ENCODE data around the gene ZIC4. TPM values are rescaled to one million over a fixed set of nuclear protein-coding genes. Genes with fewer than 3 reads are reported as not detected.

Gene ZIC4
- total RNA-seq, 4 donors from 2014 or later, result 0.19 to 0.47 (median 0.39) TPM; not detected in 1

DNA sequence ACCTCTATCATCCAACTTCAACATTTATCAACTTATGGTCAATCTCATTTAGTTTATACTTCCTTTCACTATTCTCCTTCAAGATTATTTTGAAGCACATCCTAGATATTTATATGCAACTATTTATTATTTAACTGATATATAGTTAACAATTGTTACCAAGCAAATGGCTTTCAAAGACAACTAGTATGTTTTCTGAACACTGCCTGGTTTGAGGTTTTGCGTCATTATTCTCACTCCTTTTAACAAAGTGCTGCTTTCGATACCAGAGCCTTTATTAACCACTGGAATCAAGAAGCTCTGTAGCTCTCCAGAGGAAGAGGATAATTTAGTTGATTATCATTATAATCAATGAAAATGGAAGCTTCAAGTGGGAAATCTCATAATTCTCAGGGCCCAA, 22.4 kb upstream of the ZIC4 start:
- ATAC-seq, result no peak
- no peaks in the 10 kb centered on the region for H3K9me3 ChIP-seq
- DNase-seq, result no peak
- H3K36me3 ChIP-seq, result no peaks in the 10 kb centered on the region
- H3K27ac ChIP-seq, result no peak overlapping the region
- peaks cover 0 to 1% (median under 1%) of the 10 kb centered on the region in 3 donors for H3K27me3 ChIP-seq
- intact Hi-C loops (cut with DNase I; ENCODE audit: low total_unique reads) (loop anchor here (10.0 kb wide), 1 partner anchor 516 kb away; no protein-coding TSS in a partner anchor), in situ Hi-C loops (cut with MboI; ENCODE audit: low sequenced_read_pairs in 4 of 4) (no loop called here)
- H3K4me1 ChIP-seq, result peaks cover 0 to 5% of the 10 kb centered on the region in 2 donors
- TF ChIP-seq, protein P1, sequence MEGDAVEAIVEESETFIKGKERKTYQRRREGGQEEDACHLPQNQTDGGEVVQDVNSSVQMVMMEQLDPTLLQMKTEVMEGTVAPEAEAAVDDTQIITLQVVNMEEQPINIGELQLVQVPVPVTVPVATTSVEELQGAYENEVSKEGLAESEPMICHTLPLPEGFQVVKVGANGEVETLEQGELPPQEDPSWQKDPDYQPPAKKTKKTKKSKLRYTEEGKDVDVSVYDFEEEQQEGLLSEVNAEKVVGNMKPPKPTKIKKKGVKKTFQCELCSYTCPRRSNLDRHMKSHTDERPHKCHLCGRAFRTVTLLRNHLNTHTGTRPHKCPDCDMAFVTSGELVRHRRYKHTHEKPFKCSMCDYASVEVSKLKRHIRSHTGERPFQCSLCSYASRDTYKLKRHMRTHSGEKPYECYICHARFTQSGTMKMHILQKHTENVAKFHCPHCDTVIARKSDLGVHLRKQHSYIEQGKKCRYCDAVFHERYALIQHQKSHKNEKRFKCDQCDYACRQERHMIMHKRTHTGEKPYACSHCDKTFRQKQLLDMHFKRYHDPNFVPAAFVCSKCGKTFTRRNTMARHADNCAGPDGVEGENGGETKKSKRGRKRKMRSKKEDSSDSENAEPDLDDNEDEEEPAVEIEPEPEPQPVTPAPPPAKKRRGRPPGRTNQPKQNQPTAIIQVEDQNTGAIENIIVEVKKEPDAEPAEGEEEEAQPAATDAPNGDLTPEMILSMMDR (IDR thresholded peaks at IDR 0.05 in 4 of 5, conservative IDR thresholded peaks at IDR 0.05 in 1 of 5), result no peak
- no peak for TF ChIP-seq POLR2A (IDR thresholded peaks at IDR 0.05)
- no peak overlapping the region for H3K4me3 ChIP-seq

DNA sequence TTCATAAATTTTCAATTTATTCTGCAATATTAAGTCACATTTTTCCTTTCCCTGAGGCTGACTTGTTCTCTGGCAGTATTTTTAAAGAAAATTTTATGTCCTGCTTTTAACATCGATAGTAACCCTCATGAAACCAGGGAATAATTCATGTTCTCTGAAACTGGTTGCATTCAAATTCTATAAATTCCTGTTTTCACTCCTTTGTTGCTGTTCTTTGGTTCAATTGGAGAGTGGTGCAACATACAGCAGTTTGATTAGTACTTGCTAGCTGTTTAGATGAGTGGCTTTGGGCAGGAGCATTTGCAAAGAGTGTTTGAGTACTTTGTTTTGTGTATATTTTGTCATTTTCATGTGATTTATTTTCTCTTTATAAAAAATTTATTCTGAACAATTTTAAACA, 22.0 kb upstream of the ZIC4 start:
- no peak for DNase-seq
- Histone ChIP-seq H3K9me3 (no peaks in the 10 kb centered on the region), H3K4me3 (no peak overlapping the region), H3K4me1 (peaks cover 0 to 5% of the 10 kb centered on the region in 2 donors), H3K27me3 (peaks cover 0 to 6% (median 2%) of the 10 kb centered on the region in 3 donors), H3K36me3 (no peaks in the 10 kb centered on the region), H3K27ac (no peak overlapping the region)
- intact Hi-C loops (cut with DNase I; ENCODE audit: low total_unique reads), result loop anchor here (10.0 kb wide), 1 partner anchor 516 kb away; no protein-coding TSS in a partner anchor
- in situ Hi-C loops (cut with MboI; ENCODE audit: low sequenced_read_pairs in 4 of 4), result no loop called here
- no peak for ATAC-seq
- TF ChIP-seq, protein P1 (IDR thresholded peaks at IDR 0.05 in 4 of 5, conservative IDR thresholded peaks at IDR 0.05 in 1 of 5), result no peak
- TF ChIP-seq POLR2A (IDR thresholded peaks at IDR 0.05), result no peak

DNA sequence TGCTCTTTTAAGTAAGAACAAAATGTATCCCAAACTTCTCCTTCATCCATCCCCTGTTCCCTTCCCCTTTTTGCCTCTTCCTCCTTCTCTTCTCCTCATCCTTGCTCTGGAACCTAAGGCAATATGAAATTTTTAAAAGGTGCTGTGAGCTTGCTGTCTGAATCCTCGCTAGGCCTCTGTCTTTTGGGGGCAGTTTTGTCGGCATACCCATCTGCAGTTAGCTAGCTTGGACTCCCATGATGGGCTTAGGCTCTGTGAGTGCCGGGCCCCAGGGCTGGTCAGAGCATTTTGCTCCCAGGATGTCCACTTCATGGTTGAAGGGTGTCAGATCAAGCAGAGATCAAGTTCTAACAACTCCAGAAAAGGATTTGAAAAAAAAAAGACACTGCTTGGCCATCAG, 21.4 kb upstream of the ZIC4 start:
- peaks cover 0 to 5% of the 10 kb centered on the region in 2 donors for H3K4me1 ChIP-seq
- H3K36me3 ChIP-seq, result no peaks in the 10 kb centered on the region
- ATAC-seq (no peak), DNase-seq (no peak)
- H3K27me3 ChIP-seq, result peaks cover 0 to 6% (median 2%) of the 10 kb centered on the region in 3 donors
- TF ChIP-seq, protein P1 (IDR thresholded peaks at IDR 0.05 in 4 of 5, conservative IDR thresholded peaks at IDR 0.05 in 1 of 5), result no peak
- no peak for TF ChIP-seq POLR2A (IDR thresholded peaks at IDR 0.05)
- intact Hi-C loops (cut with DNase I; ENCODE audit: low total_unique reads) (loop anchor here (10.0 kb wide), 1 partner anchor 517 kb away; no protein-coding TSS in a partner anchor), in situ Hi-C loops (cut with MboI; ENCODE audit: low sequenced_read_pairs in 4 of 4) (no loop called here)
- no peak overlapping the region for H3K4me3 ChIP-seq
- H3K9me3 ChIP-seq, result no peaks in the 10 kb centered on the region
- H3K27ac ChIP-seq, result no peak overlapping the region

DNA sequence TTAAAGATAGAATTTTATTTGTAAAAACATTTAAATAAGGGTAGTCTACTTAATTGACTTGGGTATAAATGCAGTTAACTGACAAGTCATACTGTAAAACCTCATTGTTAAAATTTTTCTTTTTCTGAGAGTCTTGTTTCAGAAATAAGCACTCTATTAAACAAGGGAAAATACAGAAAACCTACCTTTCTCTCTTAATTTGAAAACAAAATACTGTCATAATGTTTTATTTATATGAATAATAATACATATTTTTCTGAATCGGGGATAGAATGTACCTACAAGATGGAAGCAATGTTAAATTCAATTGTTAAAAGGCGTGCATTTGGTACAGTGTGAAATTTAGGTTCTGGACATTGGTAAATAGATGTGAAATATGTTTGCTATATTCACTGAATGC, 20.6 kb upstream of the ZIC4 start:
- no peak overlapping the region for H3K4me3 ChIP-seq
- DNase-seq, result no peak
- peaks cover 2 to 9% (median 3%) of the 10 kb centered on the region in 3 donors for H3K27me3 ChIP-seq
- H3K27ac ChIP-seq, result no peak overlapping the region
- no peaks in the 10 kb centered on the region for H3K36me3 ChIP-seq
- ATAC-seq, result no peak
- in situ Hi-C loops (cut with MboI; ENCODE audit: low sequenced_read_pairs in 4 of 4) (no loop called here), intact Hi-C loops (cut with DNase I; ENCODE audit: low total_unique reads) (loop anchor here (10.0 kb wide), 1 partner anchor 518 kb away; no protein-coding TSS in a partner anchor)
- peaks cover 3 to 6% of the 10 kb centered on the region in 2 donors for H3K4me1 ChIP-seq
- no peaks in the 10 kb centered on the region for H3K9me3 ChIP-seq
- no peak for TF ChIP-seq POLR2A (IDR thresholded peaks at IDR 0.05)
- TF ChIP-seq, protein P1 (IDR thresholded peaks at IDR 0.05 in 4 of 5, conservative IDR thresholded peaks at IDR 0.05 in 1 of 5), result no peak
